BJ (cell line): Measurements from ENCODE around the gene TMEM143. TPM values are rescaled to one million over a fixed set of nuclear protein-coding genes. Genes with fewer than 3 reads are reported as not detected.

Experiments used
- CTCF ChIA-PET: fragments of 350-600 bp; formaldehyde crosslinking; extraction: SDS; loops from one replicate; lab custom pipeline; 2021; ENCODE audit warnings: antibody characterized with exemption, inconsistent platforms; lab: Yijun Ruan, JAX
- POLR2A ChIA-PET: fragments of 300-600 bp; sonication (Branson Sonifier 250); formaldehyde crosslinking; extraction: SDS; loops from one replicate; lab custom pipeline; 2021; ENCODE audit warnings: antibody characterized with exemption; lab: Charles Lee
- DNase-seq: peaks from one replicate; pipeline ENCODE4 v3.0.0-alpha.2; 2011; ENCODE audit warnings: low read depth
- H3K27me3 ChIP-seq: 2 replicates; pipeline ENCODE4 v1.6.0; 2011; ENCODE audit warnings: low read length; ENCODE audit not compliant: control insufficient read depth, insufficient read depth
- H3K36me3 ChIP-seq: 2 replicates; pipeline ENCODE4 v1.5.1; 2011; ENCODE audit warnings: low read length; ENCODE audit not compliant: control insufficient read depth, insufficient read depth
- H3K4me3 ChIP-seq: 2 replicates; pipeline ENCODE4 v1.5.1; 2011; ENCODE audit warnings: low read depth, mild to moderate bottlenecking, control low read depth, low read length
- polyA plus RNA-seq: library from polyadenylated mRNA; depleted of rRNA; stranded (reverse); fragments of >200 nt; gene quantifications from 2 replicates; pipeline ENCODE4 v1.2.3, GENCODE V29; 2011
- TF ChIP-seq, protein P1 (sequence below): IDR thresholded peaks from 2 replicates; pipeline ENCODE4 v1.5.1; 2011; ENCODE audit warnings: low read depth, mild to moderate bottlenecking, control low read depth, inconsistent platforms, low read length, moderate library complexity; ENCODE audit not compliant: insufficient read depth

TMEM143 gene
- polyA plus RNA-seq, 1 experiment, result 9.9 TPM

DNA sequence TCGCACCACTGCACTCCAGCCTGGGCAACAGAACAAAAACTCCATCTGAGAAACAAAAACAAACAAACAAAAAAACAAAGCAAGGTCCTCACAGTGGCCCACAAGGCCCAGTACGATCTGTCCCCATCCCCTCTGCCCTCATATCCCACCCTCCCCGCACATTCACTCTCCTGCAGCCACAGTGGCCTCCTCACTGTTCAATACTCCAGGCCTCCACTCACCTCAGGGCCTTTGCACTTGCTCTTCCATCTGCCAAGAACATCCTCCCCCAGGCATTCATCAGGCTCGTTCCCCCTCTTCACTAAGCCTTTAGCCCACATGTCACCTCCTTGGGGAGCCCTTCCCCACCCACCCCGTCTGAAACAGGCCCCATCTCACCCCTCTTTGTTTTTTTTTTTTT, 4.6 kb downstream of the TMEM143 start:
- ChIA-PET CTCF (interaction anchor here (1.4 kb wide), 1 partner anchor 25 kb away, joined by 3 read pairs; no protein-coding TSS in a partner anchor), POLR2A (no interaction called here)
- TF ChIP-seq, protein P1, sequence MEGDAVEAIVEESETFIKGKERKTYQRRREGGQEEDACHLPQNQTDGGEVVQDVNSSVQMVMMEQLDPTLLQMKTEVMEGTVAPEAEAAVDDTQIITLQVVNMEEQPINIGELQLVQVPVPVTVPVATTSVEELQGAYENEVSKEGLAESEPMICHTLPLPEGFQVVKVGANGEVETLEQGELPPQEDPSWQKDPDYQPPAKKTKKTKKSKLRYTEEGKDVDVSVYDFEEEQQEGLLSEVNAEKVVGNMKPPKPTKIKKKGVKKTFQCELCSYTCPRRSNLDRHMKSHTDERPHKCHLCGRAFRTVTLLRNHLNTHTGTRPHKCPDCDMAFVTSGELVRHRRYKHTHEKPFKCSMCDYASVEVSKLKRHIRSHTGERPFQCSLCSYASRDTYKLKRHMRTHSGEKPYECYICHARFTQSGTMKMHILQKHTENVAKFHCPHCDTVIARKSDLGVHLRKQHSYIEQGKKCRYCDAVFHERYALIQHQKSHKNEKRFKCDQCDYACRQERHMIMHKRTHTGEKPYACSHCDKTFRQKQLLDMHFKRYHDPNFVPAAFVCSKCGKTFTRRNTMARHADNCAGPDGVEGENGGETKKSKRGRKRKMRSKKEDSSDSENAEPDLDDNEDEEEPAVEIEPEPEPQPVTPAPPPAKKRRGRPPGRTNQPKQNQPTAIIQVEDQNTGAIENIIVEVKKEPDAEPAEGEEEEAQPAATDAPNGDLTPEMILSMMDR, result no peak
- H3K27me3 ChIP-seq, result no peaks in the 10 kb centered on the region
- no peak overlapping the region for H3K4me3 ChIP-seq
- DNase-seq, result no peak
- H3K36me3 ChIP-seq, result no peaks in the 10 kb centered on the region

DNA sequence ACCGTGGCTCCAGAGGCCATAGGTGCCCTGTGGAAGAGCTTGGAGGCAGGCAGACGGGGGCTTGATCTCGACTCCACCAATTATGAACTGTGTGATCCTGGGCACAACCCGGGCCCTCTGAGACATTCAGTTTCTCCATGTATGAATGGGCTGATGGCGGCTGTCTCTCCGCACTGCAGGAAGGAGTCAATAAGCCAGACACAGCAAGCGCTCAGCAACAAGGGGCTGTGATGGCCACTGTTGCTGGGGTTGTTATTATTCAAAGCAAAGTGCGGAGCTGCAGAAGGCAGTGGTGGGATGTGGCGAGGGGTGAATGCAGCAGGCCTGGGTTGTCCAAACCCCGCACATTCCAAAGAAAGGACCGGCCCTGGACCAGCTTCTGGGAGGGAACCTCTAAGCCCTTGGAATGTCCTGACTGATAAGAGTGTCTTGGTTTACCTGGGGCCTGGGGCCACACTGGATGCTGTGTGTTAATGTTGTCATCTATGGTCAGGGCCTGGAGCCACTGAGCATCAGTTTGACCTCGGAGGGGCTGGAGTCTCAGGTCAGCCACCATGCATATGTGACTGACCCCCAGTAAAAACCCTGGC, 8.3 kb downstream of the TMEM143 start:
- Histone ChIP-seq H3K36me3 (no peaks in the 10 kb centered on the region), H3K27me3 (no peaks in the 10 kb centered on the region), H3K4me3 (no peak overlapping the region)
- ChIA-PET POLR2A (no interaction called here), CTCF (no interaction called here)
- DNase-seq, result no peak
- TF ChIP-seq, protein P1, result no peak

DNA sequence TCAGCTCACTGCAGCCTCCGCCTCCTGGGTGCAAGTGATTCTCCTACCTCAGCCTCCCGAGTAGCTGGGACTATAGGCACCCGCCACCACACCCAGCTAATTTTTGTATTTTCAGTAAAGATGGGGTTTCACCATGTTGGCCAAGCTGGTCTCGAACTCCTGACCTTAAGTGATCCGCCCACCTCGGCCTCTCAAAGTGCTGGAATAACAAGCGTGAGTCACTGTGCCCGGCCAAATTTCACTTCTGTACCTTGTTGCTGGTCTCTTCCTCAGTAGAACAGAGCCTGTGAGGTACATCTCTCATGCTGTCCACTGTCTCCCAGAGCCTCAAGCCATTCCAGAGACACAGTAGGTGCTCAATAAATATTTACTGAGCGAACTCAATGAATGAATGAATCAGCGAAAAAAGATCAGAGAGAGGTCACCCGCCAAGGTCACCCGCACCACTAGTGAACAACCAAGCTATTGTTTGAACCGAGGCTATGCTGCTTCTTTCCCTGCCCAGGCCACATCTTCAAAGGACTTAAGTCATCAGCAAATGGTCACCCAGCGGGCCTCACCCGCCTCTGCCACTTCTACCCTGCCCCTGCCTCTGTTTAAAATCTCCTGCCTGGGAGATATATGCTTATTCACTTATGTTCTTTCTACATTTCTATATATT, 9.3 kb downstream of the TMEM143 start:
- no peaks in the 10 kb centered on the region for H3K36me3 ChIP-seq
- ChIA-PET CTCF (interaction anchor here (0.6 to 1.2 kb wide), 2 partner anchors 21 to 201 kb away, joined by 4 read pairs; no protein-coding TSS in a partner anchor), POLR2A (no interaction called here)
- H3K27me3 ChIP-seq, result no peaks in the 10 kb centered on the region
- TF ChIP-seq, protein P1, result no peak
- no peak for DNase-seq
- no peak overlapping the region for H3K4me3 ChIP-seq

DNA sequence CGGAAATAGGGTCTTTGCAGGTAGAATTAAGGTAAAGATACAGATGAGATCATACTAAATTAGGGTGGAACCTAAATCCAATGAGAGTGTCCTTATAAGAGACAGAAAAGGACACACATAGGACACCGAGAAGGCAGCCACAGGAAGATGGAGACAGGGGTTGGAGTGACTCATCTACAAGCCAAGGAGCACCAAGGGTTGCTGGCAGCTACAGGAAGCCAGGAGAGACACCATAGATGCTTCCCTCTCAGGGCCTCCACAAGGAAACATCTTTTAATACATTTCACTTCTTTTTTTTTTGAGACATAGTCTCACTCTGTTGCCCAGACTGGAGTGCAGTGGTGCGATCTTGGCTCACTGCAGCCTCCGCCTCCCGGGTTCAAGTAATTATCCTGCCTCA, 10.1 kb downstream of the TMEM143 start:
- no peak for DNase-seq
- POLR2A ChIA-PET, result no interaction called here

DNA sequence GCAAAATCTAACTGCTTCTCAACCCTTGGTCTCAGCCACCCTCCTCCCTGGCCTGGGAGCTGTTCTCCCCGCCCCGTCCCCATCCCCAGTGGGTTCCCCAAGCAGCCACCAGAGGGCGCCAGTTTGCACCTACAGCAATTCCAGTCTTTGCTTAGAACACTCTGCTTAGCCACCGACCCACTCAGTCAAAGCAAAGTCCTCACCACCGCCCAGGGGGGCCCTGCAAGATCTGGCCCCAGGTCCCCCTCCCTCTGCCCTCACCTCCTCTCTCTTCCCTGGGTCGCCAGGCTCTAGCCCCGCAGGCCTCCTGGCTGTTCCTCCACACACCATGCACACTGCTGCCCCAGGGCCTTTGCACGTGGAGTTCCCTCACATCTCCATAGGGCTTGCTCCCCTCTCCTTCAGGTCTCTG, 12.4 kb downstream of the TMEM143 start:
- no peaks in the 10 kb centered on the region for H3K36me3 ChIP-seq
- H3K27me3 ChIP-seq, result no peaks in the 10 kb centered on the region
- H3K4me3 ChIP-seq, result no peak overlapping the region
- POLR2A ChIA-PET, result no interaction called here
- CTCF ChIA-PET, result interaction anchor here (0.6 to 2.2 kb wide), 14 partner anchors 9 to 233 kb away, joined by 3 to 9 read pairs (median 4); partner anchors contain the start of genes EMP3, KDELR1, SYNGR4 and TMEM143
- DNase-seq, result no peak
- TF ChIP-seq, protein P1, result peak; percentile 87

More for the DNA sequence above, 10.1 kb downstream of the TMEM143 start:
- Histone ChIP-seq H3K27me3 (no peaks in the 10 kb centered on the region), H3K4me3 (no peak overlapping the region), H3K36me3 (no peaks in the 10 kb centered on the region)
- CTCF ChIA-PET, result interaction anchor here (1.2 kb wide), 1 partner anchor 20 kb away, joined by 4 read pairs; no protein-coding TSS in a partner anchor
- TF ChIP-seq, protein P1, result no peak
